ACHN (cell line): Measurements from ENCODE around the gene CFAP299.

Experiments
- DNase-seq: peaks from one replicate; pipeline ENCODE4 v3.0.0-alpha.2; 2015
- in situ Hi-C: cut with HindIII; loops from 2 replicates; pipeline ENCODE4 v1.10.0; 2017; ENCODE audit warnings: low sequenced_read_pairs, low pct_ligation_motif_present, low pct_unique_long_range_greater_than_20kb

CFAP299 gene

GRCh38 chr4:80465736-80466135 lies 130.2 kb downstream of the CFAP299 start:
- DNase-seq, result no peak
- in situ Hi-C loops, result no loop called here

DNA sequence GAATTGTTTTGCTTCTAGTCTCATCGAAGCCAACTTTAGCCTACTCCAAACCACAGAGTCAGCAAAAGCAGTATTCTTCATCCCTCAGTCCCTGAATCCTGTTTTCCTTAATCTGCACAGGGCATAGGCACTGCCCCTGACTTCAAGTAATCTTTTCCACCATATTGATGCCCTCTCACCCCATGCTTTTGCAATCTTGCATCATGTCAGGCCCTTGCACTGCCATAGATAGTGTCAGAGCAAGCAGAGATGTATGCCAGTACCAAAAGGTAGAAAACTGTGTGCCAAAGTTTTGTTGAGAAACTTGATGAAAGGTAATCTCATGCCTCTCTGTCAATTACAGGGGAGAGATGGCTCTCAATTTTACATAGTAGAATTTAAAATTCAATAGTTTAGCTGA lies 131.1 kb downstream of the CFAP299 start:
- in situ Hi-C loops, result no loop called here
- no peak for DNase-seq

- in situ Hi-C loops, result no loop called here
- DNase-seq, result no peak
Measured at GRCh38 chr4:80471756-80472155, 136.2 kb downstream of the CFAP299 start.

GRCh38 chr4:80475236-80475635 lies 139.7 kb downstream of the CFAP299 start:
- in situ Hi-C loops, result no loop called here
- no peak for DNase-seq

DNA sequence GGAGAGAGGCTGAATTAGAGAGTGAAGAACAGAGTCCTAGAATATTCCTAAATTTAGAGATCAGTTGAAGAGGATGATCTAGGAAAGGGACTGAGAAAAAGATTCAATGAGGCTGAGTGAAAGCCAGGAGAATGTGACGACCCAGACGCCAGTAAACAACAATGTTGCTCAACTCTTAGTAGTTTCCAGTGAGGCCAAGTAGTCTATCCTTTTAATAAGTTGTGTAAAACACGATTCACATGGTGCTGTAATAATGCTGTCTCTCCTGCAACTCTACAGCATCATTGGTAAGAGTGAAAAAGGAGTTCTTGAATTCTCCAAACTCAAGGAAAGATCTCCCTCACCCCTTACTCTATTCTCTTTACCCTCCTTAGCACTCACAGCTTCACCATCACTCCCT lies 140.3 kb downstream of the CFAP299 start:
- no peak for DNase-seq
- in situ Hi-C loops, result no loop called here

GRCh38 chr4:80484712-80485111 lies 149.2 kb downstream of the CFAP299 start:
- DNase-seq, result no peak
- in situ Hi-C loops, result no loop called here

DNA sequence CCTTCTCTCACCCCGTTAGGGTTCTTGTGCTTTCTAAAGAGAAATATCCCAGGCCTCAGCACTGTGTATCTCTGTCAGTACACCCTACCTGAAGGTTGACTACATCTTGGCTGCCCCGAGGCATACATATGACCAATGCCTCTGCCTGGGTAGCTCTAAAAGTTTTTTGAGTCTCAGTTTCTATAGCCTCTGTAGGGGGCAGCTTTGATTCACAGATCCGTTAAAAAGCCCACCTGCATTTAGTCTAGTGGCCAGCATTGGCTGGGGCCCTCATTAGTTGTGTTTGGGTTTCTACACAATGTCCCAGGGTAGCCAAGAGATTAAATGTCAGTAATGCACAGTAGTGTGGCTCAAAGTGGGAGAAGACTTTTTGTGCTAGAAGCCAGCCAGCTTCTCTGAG lies 151.1 kb downstream of the CFAP299 start:
- in situ Hi-C loops, result no loop called here

DNA sequence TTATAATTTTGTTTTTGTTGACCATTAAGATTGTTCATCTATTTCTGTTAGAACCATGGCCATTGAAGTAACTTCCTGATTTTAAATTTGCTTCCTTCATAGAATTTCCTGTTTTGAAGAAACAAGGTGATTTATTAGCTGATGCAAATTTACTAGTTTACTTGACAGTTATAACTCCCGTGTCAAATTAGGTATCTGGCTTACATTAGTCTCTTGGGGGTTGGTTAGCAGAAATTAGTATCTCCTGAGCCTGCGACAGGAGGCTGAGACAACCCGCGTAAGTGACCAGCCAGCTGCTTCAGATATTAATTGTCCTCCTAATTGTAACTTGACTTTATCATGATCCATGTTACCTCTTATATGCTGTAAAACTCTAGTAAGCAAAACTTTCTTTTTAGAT lies 154.3 kb downstream of the CFAP299 start:
- in situ Hi-C loops, result no loop called here
- no peak for DNase-seq

More for the DNA sequence above, 151.1 kb downstream of the CFAP299 start:
- no peak for DNase-seq

- no peak for DNase-seq
- in situ Hi-C loops, result no loop called here
Measured at GRCh38 chr4:80492761-80493160, 157.2 kb downstream of the CFAP299 start.

GRCh38 chr4:80495865-80496264 lies 160.3 kb downstream of the CFAP299 start:
- DNase-seq, result no peak
- in situ Hi-C loops, result no loop called here

GRCh38 chr4:80498725-80499124 lies 163.2 kb downstream of the CFAP299 start:
- no peak for DNase-seq

GRCh38 chr4:80500613-80501012 lies 165.1 kb downstream of the CFAP299 start:
- in situ Hi-C loops, result no loop called here
- no peak for DNase-seq

More at GRCh38 chr4:80498725-80499124, 163.2 kb downstream of the CFAP299 start:
- in situ Hi-C loops, result no loop called here

GRCh38 chr4:80507077-80507476 lies 171.5 kb downstream of the CFAP299 start:
- in situ Hi-C loops, result no loop called here
- DNase-seq, result no peak

GRCh38 chr4:80507507-80507906 lies 172.0 kb downstream of the CFAP299 start:
- in situ Hi-C loops, result no loop called here
- no peak for DNase-seq

DNA sequence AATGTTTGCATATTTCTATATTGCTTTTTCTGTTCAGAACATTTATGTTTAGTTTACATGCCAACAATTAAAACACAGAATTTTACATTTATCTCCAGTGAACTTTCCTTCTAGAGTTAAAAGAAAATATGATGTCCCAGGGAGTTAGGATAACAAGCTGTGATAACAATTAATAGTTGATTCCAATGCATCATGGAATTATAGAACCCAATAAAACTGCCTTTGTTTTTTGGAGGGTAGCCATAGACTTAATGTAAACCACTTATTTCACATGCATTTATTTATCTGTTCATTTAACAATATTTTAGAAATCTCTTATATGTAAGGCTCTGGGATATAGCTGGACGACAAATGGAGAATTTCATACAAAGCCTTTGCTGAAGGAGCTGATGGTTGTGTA lies 180.0 kb downstream of the CFAP299 start:
- DNase-seq, result no peak
- in situ Hi-C loops, result no loop called here

DNA sequence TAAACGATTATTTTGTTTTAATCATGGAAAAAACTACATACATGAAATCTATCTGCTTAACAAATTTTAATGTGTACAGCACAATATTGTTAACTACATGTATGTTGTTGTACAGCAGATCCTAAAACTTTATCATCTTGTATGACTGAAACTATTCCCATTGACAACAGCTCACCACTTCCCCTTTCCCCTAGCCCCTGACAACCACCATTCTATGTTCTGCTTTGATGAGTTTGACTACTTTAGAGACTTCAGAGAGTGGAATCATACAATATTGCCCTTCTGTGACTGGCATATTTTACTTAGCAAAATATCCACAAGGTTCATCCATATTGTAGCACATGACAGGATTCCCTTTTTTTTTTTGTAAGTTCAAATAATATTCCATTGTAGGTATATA lies 185.9 kb downstream of the CFAP299 start:
- no peak for DNase-seq
- in situ Hi-C loops, result no loop called here

GRCh38 chr4:80526697-80527096 lies 191.2 kb downstream of the CFAP299 start:
- DNase-seq, result no peak
- in situ Hi-C loops, result no loop called here

GRCh38 chr4:80529026-80529425 lies 193.5 kb downstream of the CFAP299 start:
- in situ Hi-C loops, result no loop called here
- no peak for DNase-seq

GRCh38 chr4:80532674-80533333 lies 197.3 kb downstream of the CFAP299 start:
- DNase-seq, result no peak
- in situ Hi-C loops, result no loop called here

- DNase-seq, result no peak
- in situ Hi-C loops, result no loop called here
Measured at GRCh38 chr4:80535551-80535950, 200.0 kb downstream of the CFAP299 start.
